Measurements from ENCODE around the gene UGT1A8.

Gene UGT1A8

GRCh38 chr2:233650981-233651380 lies 33.5 kb downstream of the UGT1A8 start:
- TF ChIP-seq POLR2AphosphoS5 (IDR thresholded peaks at IDR 0.05; ENCODE audit: low read depth, low read length), result no peak
- TF ChIP-seq REST (IDR thresholded peaks at IDR 0.05; ENCODE audit: insufficient read depth in 1 of 2, low read depth in 2 of 2, low read length in 2 of 2), result no peak
- TF ChIP-seq SIN3A (IDR thresholded peaks at IDR 0.05; ENCODE audit: borderline replicate concordance, insufficient read depth, low read length), result no peak
- TF ChIP-seq FOXP2 (optimal IDR thresholded peaks at IDR 0.05; ENCODE audit: borderline replicate concordance, extremely low read depth, extremely low read length, insufficient read depth), result no peak
- TF ChIP-seq TAF1 (IDR thresholded peaks at IDR 0.05; ENCODE audit: borderline replicate concordance, insufficient read depth, low read length), result no peak

GRCh38 chr2:233651430-233651829 lies 34.0 kb downstream of the UGT1A8 start:
- TF ChIP-seq FOXP2 (optimal IDR thresholded peaks at IDR 0.05; ENCODE audit: borderline replicate concordance, extremely low read depth, extremely low read length, insufficient read depth) (no peak), SIN3A (IDR thresholded peaks at IDR 0.05; ENCODE audit: borderline replicate concordance, insufficient read depth, low read length) (no peak), REST (IDR thresholded peaks at IDR 0.05; ENCODE audit: insufficient read depth in 1 of 2, low read depth in 2 of 2, low read length in 2 of 2) (no peak), POLR2AphosphoS5 (IDR thresholded peaks at IDR 0.05; ENCODE audit: low read depth, low read length) (no peak), TAF1 (IDR thresholded peaks at IDR 0.05; ENCODE audit: borderline replicate concordance, insufficient read depth, low read length) (no peak)

- TF ChIP-seq FOXP2 (optimal IDR thresholded peaks at IDR 0.05; ENCODE audit: borderline replicate concordance, extremely low read depth, extremely low read length, insufficient read depth) (no peak), TAF1 (IDR thresholded peaks at IDR 0.05; ENCODE audit: borderline replicate concordance, insufficient read depth, low read length) (no peak), SIN3A (IDR thresholded peaks at IDR 0.05; ENCODE audit: borderline replicate concordance, insufficient read depth, low read length) (no peak), POLR2AphosphoS5 (IDR thresholded peaks at IDR 0.05; ENCODE audit: low read depth, low read length) (no peak), REST (IDR thresholded peaks at IDR 0.05; ENCODE audit: insufficient read depth in 1 of 2, low read depth in 2 of 2, low read length in 2 of 2) (no peak)
Measured at GRCh38 chr2:233654501-233654900, 37.1 kb downstream of the UGT1A8 start.

GRCh38 chr2:233655043-233655442 lies 37.6 kb downstream of the UGT1A8 start:
- TF ChIP-seq FOXP2 (optimal IDR thresholded peaks at IDR 0.05; ENCODE audit: borderline replicate concordance, extremely low read depth, extremely low read length, insufficient read depth), result no peak
- no peak for TF ChIP-seq REST (IDR thresholded peaks at IDR 0.05; ENCODE audit: insufficient read depth in 1 of 2, low read depth in 2 of 2, low read length in 2 of 2)
- no peak for TF ChIP-seq POLR2AphosphoS5 (IDR thresholded peaks at IDR 0.05; ENCODE audit: low read depth, low read length)
- no peak for TF ChIP-seq SIN3A (IDR thresholded peaks at IDR 0.05; ENCODE audit: borderline replicate concordance, insufficient read depth, low read length)
- TF ChIP-seq TAF1 (IDR thresholded peaks at IDR 0.05; ENCODE audit: borderline replicate concordance, insufficient read depth, low read length), result no peak

GRCh38 chr2:233656443-233656842 lies 39.0 kb downstream of the UGT1A8 start:
- TF ChIP-seq SIN3A (IDR thresholded peaks at IDR 0.05; ENCODE audit: borderline replicate concordance, insufficient read depth, low read length), result no peak
- no peak for TF ChIP-seq FOXP2 (optimal IDR thresholded peaks at IDR 0.05; ENCODE audit: borderline replicate concordance, extremely low read depth, extremely low read length, insufficient read depth)
- no peak for TF ChIP-seq POLR2AphosphoS5 (IDR thresholded peaks at IDR 0.05; ENCODE audit: low read depth, low read length)
- TF ChIP-seq TAF1 (IDR thresholded peaks at IDR 0.05; ENCODE audit: borderline replicate concordance, insufficient read depth, low read length), result no peak
- TF ChIP-seq REST (IDR thresholded peaks at IDR 0.05; ENCODE audit: insufficient read depth in 1 of 2, low read depth in 2 of 2, low read length in 2 of 2), result no peak
